DMS114 treated with DMSO at 0.1 percent for 48 hours (cell line): ENCODE results near the gene OBSCN.

Experiments used
- DNase-seq: peaks from one replicate; lab custom pipeline; 2025; ENCODE audit not compliant: unreplicated experiment; lab: John Stamatoyannopoulos, UW

The OBSCN gene

DNA sequence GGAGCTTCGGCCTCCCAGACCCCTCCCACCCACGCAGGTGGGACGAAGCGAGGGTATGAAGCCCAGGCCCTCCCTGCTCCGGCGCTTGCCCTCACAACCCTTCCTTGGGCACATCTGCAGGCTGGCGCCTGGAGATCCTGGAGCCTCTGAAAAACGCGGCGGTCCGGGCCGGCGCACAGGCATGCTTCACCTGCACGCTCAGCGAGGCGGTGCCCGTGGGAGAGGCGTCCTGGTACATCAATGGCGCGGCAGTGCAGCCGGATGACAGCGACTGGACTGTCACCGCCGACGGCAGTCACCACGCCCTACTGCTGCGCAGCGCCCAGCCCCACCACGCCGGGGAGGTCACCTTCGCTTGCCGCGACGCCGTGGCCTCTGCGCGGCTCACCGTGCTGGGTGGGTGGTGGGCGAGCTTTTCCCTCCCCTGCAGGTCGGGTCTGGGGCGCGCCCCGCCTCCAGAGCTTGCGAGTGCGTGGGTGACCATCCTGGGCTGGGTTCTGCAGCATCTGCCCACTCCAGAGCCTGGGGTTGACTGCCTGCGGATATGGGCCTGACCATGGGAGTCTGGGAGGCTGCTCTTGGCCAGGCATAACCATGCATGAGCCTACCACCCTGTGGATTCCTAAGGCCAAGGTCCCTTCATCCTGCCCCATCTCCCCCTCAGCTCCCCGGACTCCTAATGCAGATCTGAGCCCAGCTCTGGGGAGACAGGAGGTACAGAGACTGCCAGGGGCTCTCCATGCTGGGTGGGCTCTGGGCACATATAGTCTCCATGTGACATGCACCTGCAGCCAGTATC lies 108.9 kb downstream of the OBSCN start:
- DNase-seq: no peak

GRCh38 chr1:228317411-228317828 lies 109.6 kb downstream of the OBSCN start:
- no peak for DNase-seq

DNA sequence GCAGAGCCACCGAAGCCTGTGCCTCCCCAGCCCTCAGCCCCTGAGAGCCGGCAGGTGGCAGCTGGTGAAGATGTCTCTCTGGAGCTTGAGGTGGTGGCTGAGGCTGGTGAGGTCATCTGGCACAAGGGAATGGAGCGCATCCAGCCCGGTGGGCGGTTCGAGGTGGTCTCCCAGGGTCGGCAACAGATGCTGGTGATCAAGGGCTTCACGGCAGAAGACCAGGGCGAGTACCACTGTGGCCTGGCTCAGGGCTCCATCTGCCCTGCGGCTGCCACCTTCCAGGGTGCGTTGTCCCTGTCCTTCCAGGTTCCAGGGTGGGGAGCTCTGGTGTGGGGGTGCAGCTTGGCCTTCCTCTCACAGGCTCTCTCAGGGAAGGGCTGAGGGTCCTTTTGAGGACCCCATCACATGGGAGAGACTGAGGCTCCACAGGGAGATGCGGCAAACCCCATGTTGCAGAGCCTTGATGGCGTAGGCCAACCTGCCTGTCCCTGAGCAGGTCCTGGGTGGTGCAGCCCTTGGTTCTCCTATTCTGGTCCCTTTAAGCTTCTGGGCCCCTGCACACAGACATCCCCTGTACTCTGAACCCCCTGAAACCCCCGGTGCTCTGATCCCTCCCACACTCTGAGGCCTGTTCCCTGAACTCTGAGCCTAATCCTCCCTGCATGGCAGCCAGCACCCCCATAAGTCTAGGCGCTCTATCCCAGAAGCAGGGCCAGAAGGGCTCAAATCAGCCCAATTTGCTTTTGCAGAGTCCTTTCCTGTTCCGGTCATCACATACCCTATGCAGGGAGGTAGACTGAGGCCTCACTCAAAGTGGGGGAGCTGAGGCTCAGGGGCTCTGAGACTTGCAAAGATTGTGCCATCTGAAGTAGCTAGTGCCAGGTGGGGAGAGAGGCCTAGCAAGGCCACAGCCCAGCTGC lies 110.3 kb downstream of the OBSCN start:
- DNase-seq: no peak

GRCh38 chr1:228318823-228319241 lies 111.0 kb downstream of the OBSCN start:
- DNase-seq: no peak

- DNase-seq: no peak
Observed at GRCh38 chr1:228319352-228320088, 111.7 kb downstream of the OBSCN start.

- no peak for DNase-seq
Observed at GRCh38 chr1:228320394-228320793, 112.5 kb downstream of the OBSCN start.

DNA sequence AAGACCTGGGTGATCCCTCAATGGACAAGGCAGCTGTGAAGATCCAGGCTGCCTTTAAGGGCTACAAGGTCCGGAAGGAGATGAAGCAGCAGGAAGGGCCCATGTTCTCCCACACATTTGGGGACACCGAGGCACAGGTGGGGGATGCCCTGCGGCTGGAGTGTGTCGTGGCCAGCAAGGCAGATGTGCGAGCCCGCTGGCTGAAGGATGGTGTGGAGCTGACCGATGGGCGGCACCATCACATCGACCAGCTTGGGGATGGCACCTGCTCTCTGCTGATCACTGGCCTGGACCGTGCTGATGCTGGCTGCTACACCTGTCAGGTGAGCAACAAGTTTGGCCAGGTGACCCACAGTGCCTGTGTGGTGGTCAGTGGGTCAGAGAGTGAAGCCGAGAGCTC lies 113.6 kb downstream of the OBSCN start:
- no peak for DNase-seq

DNA sequence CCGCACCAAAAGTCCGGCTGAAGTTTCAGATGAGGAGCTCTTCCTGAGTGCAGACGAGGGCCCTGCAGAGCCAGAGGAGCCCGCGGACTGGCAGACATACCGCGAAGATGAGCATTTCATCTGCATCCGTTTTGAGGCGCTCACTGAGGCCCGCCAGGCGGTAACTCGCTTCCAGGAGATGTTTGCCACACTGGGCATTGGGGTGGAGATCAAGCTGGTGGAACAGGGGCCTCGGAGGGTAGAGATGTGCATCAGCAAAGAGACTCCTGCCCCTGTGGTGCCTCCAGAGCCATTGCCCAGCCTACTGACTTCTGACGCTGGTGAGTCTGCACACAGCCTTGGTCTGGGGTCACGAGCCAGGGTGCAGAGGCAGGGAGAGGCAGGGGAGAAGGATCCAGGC lies 114.1 kb downstream of the OBSCN start:
- no peak for DNase-seq

- no peak for DNase-seq
Observed at GRCh38 chr1:228323401-228323800, 115.6 kb downstream of the OBSCN start.

GRCh38 chr1:228325267-228325666 lies 117.4 kb downstream of the OBSCN start:
- DNase-seq: no peak

- no peak for DNase-seq
Observed at GRCh38 chr1:228329887-228330286, 122.0 kb downstream of the OBSCN start.

DNA sequence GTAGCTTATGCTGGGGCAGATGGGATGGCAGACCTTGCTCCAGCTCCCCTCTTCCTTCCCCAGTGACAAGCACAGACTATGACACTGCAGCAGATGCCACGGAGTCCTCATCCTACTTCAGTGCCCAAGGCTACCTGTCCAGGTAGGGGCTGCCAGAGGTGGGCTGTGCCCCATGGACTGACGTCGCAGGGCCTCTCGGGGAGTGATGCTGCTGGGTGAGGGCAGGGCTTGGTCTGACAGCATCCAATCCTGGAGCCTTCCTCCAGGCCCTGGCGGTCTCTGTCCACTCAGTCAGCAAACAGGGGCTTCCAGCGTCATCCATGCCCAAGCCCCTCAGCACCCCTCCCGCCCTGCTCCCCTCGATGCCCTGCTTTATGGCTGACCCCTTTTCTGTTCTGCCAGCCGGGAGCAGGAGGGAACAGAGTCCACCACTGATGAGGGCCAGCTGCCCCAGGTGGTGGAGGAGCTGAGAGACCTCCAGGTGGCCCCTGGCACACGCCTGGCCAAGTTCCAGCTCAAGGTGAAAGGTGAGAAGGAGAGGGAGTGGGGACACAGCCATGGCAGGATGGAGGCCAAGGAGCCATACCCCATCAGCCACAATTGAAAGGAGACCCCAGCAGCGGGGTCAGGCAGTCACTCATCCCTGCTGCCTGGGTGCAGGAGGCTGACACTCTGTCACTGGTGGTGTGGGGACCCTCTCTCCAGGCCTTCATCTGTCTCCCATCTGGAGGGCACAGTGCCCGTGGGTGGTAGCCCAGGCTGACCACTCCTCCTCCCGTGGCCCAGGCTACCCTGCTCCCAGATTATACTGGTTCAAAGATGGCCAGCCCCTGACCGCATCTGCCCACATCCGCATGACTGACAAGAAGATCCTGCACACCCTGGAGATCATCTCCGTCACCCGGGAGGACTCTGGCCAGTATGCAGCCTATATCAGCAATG lies 125.2 kb downstream of the OBSCN start:
- no peak for DNase-seq

DNA sequence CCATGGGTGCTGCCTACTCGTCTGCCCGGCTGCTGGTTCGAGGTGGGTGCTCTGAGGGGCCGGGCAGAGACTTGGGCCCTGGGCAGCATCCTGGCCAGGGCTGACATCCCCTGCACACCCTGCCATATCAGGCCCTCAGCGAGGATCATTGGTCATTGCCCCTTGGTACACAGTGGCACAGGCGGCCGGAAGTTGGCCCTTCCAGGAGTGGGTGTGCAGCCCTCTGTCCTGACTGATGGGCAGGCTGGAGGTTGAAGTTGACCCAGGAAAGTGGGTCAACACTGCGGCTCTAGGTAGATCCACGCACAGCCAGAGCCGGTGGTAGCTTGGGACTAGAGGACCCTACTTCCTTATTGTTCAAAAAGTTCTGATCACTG lies 125.9 kb downstream of the OBSCN start:
- no peak for DNase-seq

DNA sequence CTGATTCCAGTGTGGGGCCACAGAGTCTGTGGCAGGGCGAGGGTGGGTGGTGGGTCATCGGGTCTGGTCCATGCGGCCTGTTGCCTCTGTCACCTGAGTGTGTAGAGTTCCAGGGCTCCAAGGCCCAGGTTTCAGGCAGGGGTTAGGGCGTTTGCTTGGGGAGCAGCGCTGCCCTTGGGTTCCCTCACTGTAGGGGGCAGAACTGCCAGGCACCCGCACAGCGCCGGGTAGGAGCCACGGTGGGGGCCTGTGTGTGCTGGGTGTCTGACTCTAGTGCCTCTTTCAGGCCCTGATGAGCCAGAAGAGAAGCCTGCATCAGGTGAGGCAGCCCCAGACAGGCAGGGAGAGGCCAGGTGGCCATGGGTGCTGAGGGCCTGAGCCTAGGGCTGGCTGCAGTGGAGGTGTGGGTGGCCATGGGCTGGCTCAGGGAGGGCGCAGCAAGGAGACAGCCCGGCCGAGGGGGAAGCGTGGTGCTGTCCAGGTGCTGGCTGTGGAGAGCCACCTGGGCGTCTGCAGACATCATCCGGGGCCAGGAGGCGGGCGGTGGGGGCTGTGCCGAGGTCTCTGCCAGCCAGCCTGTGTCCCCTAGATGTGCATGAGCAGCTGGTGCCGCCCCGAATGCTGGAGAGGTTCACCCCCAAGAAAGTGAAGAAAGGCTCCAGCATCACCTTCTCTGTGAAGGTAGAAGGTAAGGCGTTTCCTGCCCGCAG lies 126.5 kb downstream of the OBSCN start:
- DNase-seq: no peak

GRCh38 chr1:228334954-228335353 lies 127.1 kb downstream of the OBSCN start:
- DNase-seq: no peak

DNA sequence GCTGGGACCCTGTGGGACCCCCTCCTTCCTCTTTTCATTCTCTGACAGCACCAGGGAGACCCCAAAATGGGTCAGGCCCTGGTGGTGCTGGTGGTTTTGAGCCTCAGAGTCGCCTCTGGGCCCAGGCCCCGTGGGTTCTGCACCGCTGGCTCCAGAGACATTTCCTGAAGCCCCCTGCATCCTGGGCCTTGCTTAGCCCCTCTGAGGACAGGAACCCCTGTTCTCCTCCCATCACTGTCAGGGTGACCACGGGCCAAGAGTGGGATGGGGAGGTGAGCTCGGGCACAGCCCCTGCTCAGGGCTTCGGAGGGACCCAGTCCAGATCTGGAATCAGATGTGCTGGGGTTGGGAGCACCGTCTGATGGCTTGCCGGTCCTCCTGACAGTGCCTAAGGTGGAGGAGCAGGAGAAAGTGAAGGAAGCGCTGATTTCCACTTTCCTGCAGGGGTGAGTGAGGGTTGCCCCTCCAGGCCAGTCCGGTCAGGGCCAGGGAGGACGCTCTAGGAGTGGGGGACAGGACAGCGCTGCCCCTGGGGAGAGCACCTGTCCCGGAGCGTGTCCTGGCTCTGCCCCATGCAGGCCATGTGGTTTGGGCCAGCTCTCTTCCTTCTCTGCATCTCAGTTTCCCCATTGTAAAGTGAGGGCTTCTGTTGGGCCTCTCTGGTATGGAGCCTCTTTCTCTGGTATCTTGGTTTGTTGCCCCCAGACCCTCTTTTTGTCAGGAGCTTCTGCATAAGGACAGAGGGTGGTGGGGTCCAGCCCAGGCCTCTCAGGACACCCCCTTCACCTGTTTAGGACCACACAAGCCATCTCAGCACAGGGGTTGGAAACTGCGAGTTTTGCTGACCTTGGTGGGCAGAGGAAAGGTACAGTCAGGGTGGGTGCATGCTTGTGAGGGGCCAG lies 127.8 kb downstream of the OBSCN start:
- no peak for DNase-seq

GRCh38 chr1:228336308-228337030 lies 128.6 kb downstream of the OBSCN start:
- no peak for DNase-seq

GRCh38 chr1:228337031-228337564 lies 129.3 kb downstream of the OBSCN start:
- no peak for DNase-seq
